ENCODE data around the gene ECT2. TPM values are rescaled to one million over a fixed set of nuclear protein-coding genes. Genes with fewer than 3 reads are reported as not detected.
"Not testable (repeated sequence)": the region's sequence is repeated elsewhere in the genome, so short reads cannot be mapped to it uniquely, and the experiment has no call there.

Gene ECT2
- 13.4 TPM for total RNA-seq
- polyA plus RNA-seq (ENCODE audit: insufficient read depth in 1 of 8, insufficient read length in 8 of 8, low replicate concordance in 1 of 8) = 10 to 100 TPM; 12.8 to 21.8 (median 17.9) TPM
- long read RNA-seq, donor 1, full-length matches to known transcripts = 1 of 1 reads
- long read RNA-seq, donor 1, partial matches to known transcripts = 0 of 1 reads
- long read RNA-seq, donor 1, other reads (novel, unspliced or antisense) = 0 of 1 reads
- long read RNA-seq, donor 2 = 0 reads
- long read RNA-seq, donor 3, partial matches to known transcripts = 0 of 1 reads
- long read RNA-seq, donor 3, other reads (novel, unspliced or antisense) = 0 of 1 reads
- long read RNA-seq, donor 4, full-length matches to known transcripts = 1 of 1 reads
- long read RNA-seq, donor 4, partial matches to known transcripts = 0 of 1 reads
- long read RNA-seq, donor 4, other reads (novel, unspliced or antisense) = 0 of 1 reads
- long read RNA-seq, donor 5, partial matches to known transcripts = 21 of 21 reads
- long read RNA-seq, donor 5, other reads (novel, unspliced or antisense) = 0 of 21 reads
- long read RNA-seq, donor 6 = 0 reads
- long read RNA-seq, donor 7, full-length matches to known transcripts = 1 of 15 reads
- long read RNA-seq, donor 7, partial matches to known transcripts = 14 of 15 reads
- long read RNA-seq, donor 7, other reads (novel, unspliced or antisense) = 0 of 15 reads
- long read RNA-seq, donor 8, partial matches to known transcripts = 0 of 1 reads
- long read RNA-seq, donor 8, other reads (novel, unspliced or antisense) = 0 of 1 reads
- long read RNA-seq, donor 9 = 0 reads
- long read RNA-seq, donor 10, partial matches to known transcripts = 0 of 1 reads
- long read RNA-seq, donor 10, other reads (novel, unspliced or antisense) = 0 of 1 reads
- long read RNA-seq, donor 11 = 0 reads

GRCh38 chr3:172750368-172751174 lies at the start of gene ECT2:
Gene ECT2, plus strand, starts transcription at chr3:172750726. Its CDS starts 3,805 bp downstream, at chr3:172754531.
- WGBS (ENCODE audit: insufficient coverage) = under 1% methylated on average over 34 of the region's 49 CpGs
- H3K9me3 ChIP-seq (replicated peaks; ENCODE audit: control insufficient read depth, low read depth, low read length) = no peaks in the 10 kb centered on the region
- peaks cover 5% of the 10 kb centered on the region for H3K4me1 ChIP-seq (ENCODE audit: control insufficient read depth, insufficient read depth, low read length)
- H3K36me3 ChIP-seq (ENCODE audit: control insufficient read depth, insufficient read depth, low read length) = no peaks in the 10 kb centered on the region
- peak; percentile 100 for DNase-seq
- H3K4me3 ChIP-seq (ENCODE audit: low read length) = peak within 1 kb of the TSS; percentile 90
- peak within 1 kb of the TSS; percentile 90 for H3K27ac ChIP-seq (ENCODE audit: low read length)
- H3K27me3 ChIP-seq (ENCODE audit: control insufficient read depth, insufficient read depth, low read length) = no peaks in the 10 kb centered on the region

GRCh38 chr3:172700936-172701455 lies 49.5 kb upstream of the ECT2 start:
- no peak for DNase-seq
- Histone ChIP-seq H3K27me3 (ENCODE audit: control insufficient read depth, insufficient read depth, low read length) (no peaks in the 10 kb centered on the region), H3K36me3 (ENCODE audit: control insufficient read depth, insufficient read depth, low read length) (no peaks in the 10 kb centered on the region), H3K9me3 (replicated peaks; ENCODE audit: control insufficient read depth, low read depth, low read length) (no peaks in the 10 kb centered on the region), H3K4me1 (ENCODE audit: control insufficient read depth, insufficient read depth, low read length) (no peaks in the 10 kb centered on the region), H3K27ac (ENCODE audit: low read length) (no peak overlapping the region), H3K4me3 (ENCODE audit: low read length) (no peak overlapping the region)
- WGBS (ENCODE audit: insufficient coverage) = 86% methylated on average over 1 of the region's 1 CpG

- no peaks in the 10 kb centered on the region for H3K9me3 ChIP-seq (replicated peaks; ENCODE audit: control insufficient read depth, low read depth, low read length)
- H3K36me3 ChIP-seq (ENCODE audit: control insufficient read depth, insufficient read depth, low read length) = no peaks in the 10 kb centered on the region
- no peaks in the 10 kb centered on the region for H3K4me1 ChIP-seq (ENCODE audit: control insufficient read depth, insufficient read depth, low read length)
- no peak for DNase-seq
- no peak overlapping the region for H3K27ac ChIP-seq (ENCODE audit: low read length)
- no peaks in the 10 kb centered on the region for H3K27me3 ChIP-seq (ENCODE audit: control insufficient read depth, insufficient read depth, low read length)
- no peak overlapping the region for H3K4me3 ChIP-seq (ENCODE audit: low read length)
- WGBS (ENCODE audit: insufficient coverage) = 90% methylated on average over 3 of the region's 3 CpGs
Observed at GRCh38 chr3:172701751-172702150, 48.8 kb upstream of the ECT2 start.

DNA sequence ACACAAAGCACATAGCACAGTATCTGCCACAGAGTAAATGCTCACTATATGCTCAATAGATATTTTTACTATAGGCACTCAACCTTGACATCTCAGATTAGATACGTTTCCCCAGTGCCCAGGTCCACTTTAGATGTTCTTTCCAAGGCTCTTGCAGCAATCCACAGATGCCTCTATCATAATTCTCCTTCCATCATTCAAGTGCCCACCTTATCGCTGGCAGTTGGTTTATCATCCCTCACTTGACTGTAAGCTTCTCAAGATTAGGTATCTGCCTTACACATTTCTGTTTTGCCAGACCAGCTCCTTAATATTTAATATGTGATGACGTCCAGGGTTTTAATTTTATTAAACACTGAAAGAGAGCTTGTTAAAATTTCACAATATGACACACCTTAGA lies 48.3 kb upstream of the ECT2 start:
- no peaks in the 10 kb centered on the region for H3K4me1 ChIP-seq (ENCODE audit: control insufficient read depth, insufficient read depth, low read length)
- no peak overlapping the region for H3K4me3 ChIP-seq (ENCODE audit: low read length)
- H3K9me3 ChIP-seq (replicated peaks; ENCODE audit: control insufficient read depth, low read depth, low read length) = no peaks in the 10 kb centered on the region
- no peak for DNase-seq
- no peak overlapping the region for H3K27ac ChIP-seq (ENCODE audit: low read length)
- 92% methylated on average over 1 of the region's 3 CpGs for WGBS (ENCODE audit: insufficient coverage)
- no peaks in the 10 kb centered on the region for H3K36me3 ChIP-seq (ENCODE audit: control insufficient read depth, insufficient read depth, low read length)
- H3K27me3 ChIP-seq (ENCODE audit: control insufficient read depth, insufficient read depth, low read length) = no peaks in the 10 kb centered on the region

DNA sequence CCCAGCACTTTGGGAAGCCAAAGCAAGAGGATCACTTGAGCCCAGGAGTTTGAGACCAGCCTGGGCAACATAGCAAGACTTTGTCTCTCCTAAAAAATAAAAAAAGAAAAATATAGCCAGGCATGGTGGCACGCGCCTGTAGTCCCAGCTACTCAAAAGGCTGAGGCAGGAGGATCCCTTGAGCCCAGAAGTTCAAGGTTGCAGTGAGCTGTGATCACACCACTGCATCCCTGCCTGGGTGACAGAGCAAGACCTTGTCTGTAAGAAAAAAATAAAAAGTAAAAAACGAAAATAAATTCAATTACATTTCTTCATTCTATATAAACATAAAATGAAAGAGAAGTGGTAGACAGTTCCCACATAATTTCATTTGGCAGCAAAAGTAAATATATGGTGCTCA lies 47.8 kb upstream of the ECT2 start:
- WGBS (ENCODE audit: insufficient coverage) = 100% methylated on average over 2 of the region's 3 CpGs
- H3K36me3 ChIP-seq (ENCODE audit: control insufficient read depth, insufficient read depth, low read length); DNase-seq; H3K27ac ChIP-seq (ENCODE audit: low read length); H3K4me3 ChIP-seq (ENCODE audit: low read length); H3K4me1 ChIP-seq (ENCODE audit: control insufficient read depth, insufficient read depth, low read length); H3K9me3 ChIP-seq (replicated peaks; ENCODE audit: control insufficient read depth, low read depth, low read length); H3K27me3 ChIP-seq (ENCODE audit: control insufficient read depth, insufficient read depth, low read length): not testable (repeated sequence)

DNA sequence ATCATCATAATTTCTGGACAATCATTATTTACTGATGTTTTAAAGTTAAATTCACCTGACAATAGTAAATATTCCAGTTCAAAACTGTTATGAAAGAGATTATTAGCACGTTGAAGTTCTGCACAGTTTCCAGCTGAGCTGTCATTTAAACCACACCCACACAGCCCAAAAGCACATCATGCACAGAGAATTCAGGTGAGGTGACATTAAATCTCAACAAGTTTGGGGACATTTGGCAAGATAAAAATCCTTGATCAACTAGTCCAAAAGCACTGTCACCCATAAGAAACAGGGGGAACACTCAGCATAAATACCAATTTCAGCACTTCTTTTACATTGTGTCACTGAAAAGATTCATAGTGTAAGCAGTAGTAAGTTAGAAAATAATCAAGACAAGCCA lies 46.5 kb upstream of the ECT2 start:
- no peak overlapping the region for H3K27ac ChIP-seq (ENCODE audit: low read length)
- no CpG with 5 or more reads among the region's 1 CpG for whole genome bisulfite sequencing (ENCODE audit: insufficient coverage)
- no peaks in the 10 kb centered on the region for H3K27me3 ChIP-seq (ENCODE audit: control insufficient read depth, insufficient read depth, low read length)
- no peak for DNase-seq
- H3K9me3 ChIP-seq (replicated peaks; ENCODE audit: control insufficient read depth, low read depth, low read length) = no peaks in the 10 kb centered on the region
- H3K4me3 ChIP-seq (ENCODE audit: low read length) = no peak overlapping the region
- no peaks in the 10 kb centered on the region for H3K36me3 ChIP-seq (ENCODE audit: control insufficient read depth, insufficient read depth, low read length)
- no peaks in the 10 kb centered on the region for H3K4me1 ChIP-seq (ENCODE audit: control insufficient read depth, insufficient read depth, low read length)

GRCh38 chr3:172705170-172705569 lies 45.4 kb upstream of the ECT2 start:
- H3K27ac ChIP-seq (ENCODE audit: low read length) = no peak overlapping the region

GRCh38 chr3:172707030-172707429 lies 43.5 kb upstream of the ECT2 start:
- no peak overlapping the region for H3K27ac ChIP-seq (ENCODE audit: low read length)
- peaks cover 8% of the 10 kb centered on the region for H3K4me1 ChIP-seq (ENCODE audit: control insufficient read depth, insufficient read depth, low read length)
- DNase-seq = no peak
- no peaks in the 10 kb centered on the region for H3K27me3 ChIP-seq (ENCODE audit: control insufficient read depth, insufficient read depth, low read length)
- H3K36me3 ChIP-seq (ENCODE audit: control insufficient read depth, insufficient read depth, low read length) = no peaks in the 10 kb centered on the region
- H3K9me3 ChIP-seq (replicated peaks; ENCODE audit: control insufficient read depth, low read depth, low read length) = no peaks in the 10 kb centered on the region
- H3K4me3 ChIP-seq (ENCODE audit: low read length) = no peak overlapping the region
- 83% methylated on average over 1 of the region's 2 CpGs for WGBS (ENCODE audit: insufficient coverage)

More at GRCh38 chr3:172705170-172705569, 45.4 kb upstream of the ECT2 start:
- Histone ChIP-seq H3K9me3 (replicated peaks; ENCODE audit: control insufficient read depth, low read depth, low read length) (no peaks in the 10 kb centered on the region), H3K4me1 (ENCODE audit: control insufficient read depth, insufficient read depth, low read length) (peaks cover 6% of the 10 kb centered on the region), H3K36me3 (ENCODE audit: control insufficient read depth, insufficient read depth, low read length) (no peaks in the 10 kb centered on the region), H3K4me3 (ENCODE audit: low read length) (no peak overlapping the region), H3K27me3 (ENCODE audit: control insufficient read depth, insufficient read depth, low read length) (no peaks in the 10 kb centered on the region)
- DNase-seq = no peak
- no CpG with 5 or more reads among the region's 4 CpGs for WGBS (ENCODE audit: insufficient coverage)

DNA sequence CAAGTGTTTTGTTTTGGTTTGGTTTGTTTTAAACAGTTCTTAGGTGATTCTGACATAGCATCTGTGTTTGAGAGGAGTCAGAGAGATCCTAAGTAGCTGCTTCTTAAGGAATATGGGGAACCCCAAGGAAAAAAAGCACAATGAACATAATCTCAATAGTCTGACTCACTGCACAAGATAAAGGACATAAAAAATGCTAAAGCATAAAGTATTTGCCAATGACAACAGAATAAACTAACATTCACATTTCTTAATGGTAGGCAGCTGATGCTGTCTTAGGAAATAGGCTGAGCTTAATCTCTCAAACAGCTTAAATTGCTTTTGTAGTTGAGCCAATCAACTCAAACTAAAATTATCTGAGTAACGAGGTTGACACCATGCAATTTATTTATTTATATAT lies 42.6 kb upstream of the ECT2 start:
- WGBS (ENCODE audit: insufficient coverage) = no CpG with 5 or more reads among the region's 1 CpG
- Histone ChIP-seq H3K36me3 (ENCODE audit: control insufficient read depth, insufficient read depth, low read length) (no peaks in the 10 kb centered on the region), H3K27me3 (ENCODE audit: control insufficient read depth, insufficient read depth, low read length) (no peaks in the 10 kb centered on the region), H3K4me1 (ENCODE audit: control insufficient read depth, insufficient read depth, low read length) (peaks cover 8% of the 10 kb centered on the region), H3K4me3 (ENCODE audit: low read length) (no peak overlapping the region), H3K9me3 (replicated peaks; ENCODE audit: control insufficient read depth, low read depth, low read length) (no peaks in the 10 kb centered on the region), H3K27ac (ENCODE audit: low read length) (no peak overlapping the region)
- DNase-seq = no peak
